ENCODE measurements around the gene RSPH6A. TPM values are rescaled to one million over a fixed set of nuclear protein-coding genes. Genes with fewer than 3 reads are reported as not detected.

The RSPH6A gene
- total and polyA plus RNA-seq, 2 of the 13 experiments (the other 11 are each of a cell fraction or from before 2014, with no cell fraction given) = 0.07 TPM; not detected in 1

- TF ChIP-seq ZBED4 (CRISPR knock-in tag; IDR thresholded peaks at IDR 0.05; ENCODE audit: borderline replicate concordance) (no peak), RBFOX2 (IDR thresholded peaks at IDR 0.05; ENCODE audit: low read depth, low read length) (peak; percentile 95), ZNF431 (CRISPR knock-in tag; IDR thresholded peaks at IDR 0.05; ENCODE audit: borderline replicate concordance, low read depth) (no peak), SP1 (IDR thresholded peaks at IDR 0.05) (no peak), SP1 (CRISPR knock-in tag; IDR thresholded peaks at IDR 0.05) (peak; percentile 87), PBX3 (CRISPR knock-in tag; IDR thresholded peaks at IDR 0.05; ENCODE audit: borderline replicate concordance) (no peak), ETV6 (CRISPR knock-in tag; conservative IDR thresholded peaks at IDR 0.05) (no peak), ZNF615 (CRISPR knock-in tag; IDR thresholded peaks at IDR 0.05; ENCODE audit: borderline replicate concordance) (no peak), NR2F6 (IDR thresholded peaks at IDR 0.05) (no peak), NR2F6 (CRISPR knock-in tag; IDR thresholded peaks at IDR 0.05) (peak; percentile 51; the same call in 1 of the 2 replicates), THAP8 (CRISPR knock-in tag; IDR thresholded peaks at IDR 0.05; ENCODE audit: borderline replicate concordance) (no peak; the same call in 1 of the 2 replicates), CEBPZ (IDR thresholded peaks at IDR 0.05; ENCODE audit: low read length) (no peak), ASH2L (IDR thresholded peaks at IDR 0.05; ENCODE audit: insufficient read length, low read depth, low read length) (peak; percentile 14), FIP1L1 (IDR thresholded peaks at IDR 0.05; ENCODE audit: borderline replicate concordance, insufficient read depth, low read depth, low read length) (no peak), ZZZ3 (CRISPR knock-in tag; IDR thresholded peaks at IDR 0.05; ENCODE audit: borderline replicate concordance) (no peak), FUBP1 (CRISPR knock-in tag; IDR thresholded peaks at IDR 0.05; ENCODE audit: borderline replicate concordance) (no peak), ZNF614 (CRISPR knock-in tag; IDR thresholded peaks at IDR 0.05; ENCODE audit: borderline replicate concordance) (peak; percentile 23; the same call in 1 of the 2 replicates)
These were observed 47.6 kb upstream of the RSPH6A start, which contains the start of gene SYMPK (continued) for GRCh38 chr19:45862564-45863334.

All from HepG2 (cell line).